ENCODE data around the gene SPNS1.

GRCh38 chr16:29022196-29022595 is 47.6 kb downstream of the SPNS1 start:
- TF ChIP-seq CTCF (IDR thresholded peaks at IDR 0.05) (no peak), POLR2A (IDR thresholded peaks at IDR 0.05) (no peak)
